ENCODE results near the gene TDRD10.

TDRD10 gene

DNA sequence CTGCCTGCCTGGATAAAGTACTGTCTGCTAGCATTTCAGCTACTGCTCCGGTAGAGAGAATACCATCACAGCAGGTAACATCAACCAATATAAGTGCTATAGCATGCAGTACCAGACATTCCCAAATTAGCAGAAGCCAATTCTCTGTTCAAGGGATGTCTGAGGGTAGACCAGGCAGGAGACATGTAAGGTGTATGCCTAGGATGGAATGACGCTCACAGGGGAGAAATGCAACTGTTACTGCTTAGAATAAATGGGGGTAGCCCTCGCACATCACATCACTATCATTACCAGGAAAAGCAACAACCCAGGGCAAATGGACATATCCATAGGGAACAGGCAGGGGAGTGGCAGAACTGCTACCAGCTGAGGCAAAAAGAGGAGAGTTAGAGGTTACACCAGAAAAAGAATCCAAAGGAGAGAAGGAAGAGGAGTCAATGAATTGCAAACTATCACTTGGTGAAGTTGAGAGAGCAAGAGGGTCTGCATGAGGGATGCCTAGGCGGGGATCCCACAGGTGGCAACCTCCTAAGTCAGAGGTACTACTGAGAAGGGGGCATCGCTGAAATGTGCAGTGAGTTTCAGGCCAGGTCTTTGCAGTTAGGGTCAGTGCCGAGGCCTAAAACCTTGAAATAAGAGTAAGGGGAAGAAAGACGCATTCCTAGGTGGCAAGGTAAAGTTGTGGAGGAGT lies 55.4 kb downstream of the TDRD10 start:
- DNase-seq, result no peak

DNA sequence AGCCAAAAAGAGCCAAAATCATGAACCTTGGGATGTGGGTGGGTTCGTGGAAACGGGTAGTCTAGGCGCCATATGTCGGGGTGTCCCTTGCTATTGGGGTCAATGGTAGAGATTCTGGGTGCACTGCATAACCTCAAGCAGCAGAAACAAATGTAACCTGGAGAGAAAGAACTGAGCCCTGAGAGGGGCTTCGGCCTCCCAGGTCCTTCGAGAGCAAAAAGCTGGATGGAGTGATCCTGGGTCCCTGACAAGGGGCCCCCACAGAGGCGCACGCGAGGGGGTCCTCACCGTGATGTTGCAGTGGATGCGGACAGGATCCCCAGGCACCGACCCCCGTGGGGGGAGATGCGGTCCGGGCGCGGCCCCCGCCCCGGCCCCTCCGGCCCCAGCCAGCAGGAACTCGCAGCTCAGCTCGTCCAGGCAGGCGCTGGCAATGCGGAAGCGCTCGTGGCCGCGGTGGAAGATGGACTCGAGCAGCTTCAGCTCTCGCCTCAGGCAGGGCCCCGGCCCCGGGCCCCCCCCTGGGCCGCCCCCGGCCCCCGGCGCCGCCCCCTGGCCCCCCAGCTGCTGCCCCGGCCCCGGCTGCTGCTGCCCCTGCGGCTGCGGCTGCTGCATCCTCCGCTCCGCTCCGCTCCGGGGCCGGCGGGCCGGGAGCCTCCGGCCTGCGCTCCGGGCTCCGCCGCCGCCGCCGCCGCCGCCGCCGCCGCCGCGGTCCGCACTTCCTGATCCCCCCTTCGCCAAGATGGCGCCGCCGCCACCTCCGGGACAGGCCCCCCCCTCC lies 56.1 kb downstream of the TDRD10 start, which contains the start of gene UBE2Q1:
UBE2Q1 (minus strand) TSS at position 724 of the 781 bp plus-strand sequence; CDS start at position 615, 109 bp downstream.
- no peak for DNase-seq

DNA sequence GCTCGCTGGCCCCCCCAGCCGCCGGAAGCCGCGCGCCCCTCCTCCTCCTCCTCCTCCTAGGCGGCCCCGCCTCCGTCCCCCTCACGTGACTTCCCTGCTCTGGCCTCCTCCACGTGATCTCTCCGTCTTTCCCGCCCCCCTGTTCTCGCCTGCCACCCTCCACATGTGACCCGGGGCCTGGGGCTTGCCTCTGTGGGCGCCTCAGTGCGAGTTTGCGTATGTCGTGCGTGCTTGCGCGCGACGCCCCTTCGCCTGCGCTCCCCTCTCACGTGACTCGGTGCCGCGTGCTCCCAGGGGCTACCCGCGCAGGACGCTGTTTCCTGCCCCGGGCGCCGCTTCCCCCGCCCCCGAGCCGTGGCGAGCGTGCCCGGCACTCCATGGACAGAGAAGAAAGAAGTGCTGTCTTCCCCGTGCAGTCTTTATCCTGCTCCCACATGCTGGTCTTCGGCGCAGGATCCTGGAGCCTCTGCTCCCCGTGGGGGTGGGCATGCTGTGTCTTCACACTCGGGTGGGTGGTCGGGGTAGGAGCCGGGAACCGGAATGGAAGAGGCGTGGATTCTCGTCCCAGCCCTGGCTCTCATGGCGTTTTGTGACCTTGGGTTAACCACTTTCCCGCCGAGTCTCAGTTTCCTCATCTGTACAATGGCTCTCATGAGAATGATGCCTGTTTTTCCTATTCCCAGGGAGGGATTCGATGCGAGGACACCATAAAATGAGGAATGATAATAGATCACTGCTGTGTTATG lies 56.9 kb downstream of the TDRD10 start:
- DNase-seq, result peak; percentile 89 to 98

DNA sequence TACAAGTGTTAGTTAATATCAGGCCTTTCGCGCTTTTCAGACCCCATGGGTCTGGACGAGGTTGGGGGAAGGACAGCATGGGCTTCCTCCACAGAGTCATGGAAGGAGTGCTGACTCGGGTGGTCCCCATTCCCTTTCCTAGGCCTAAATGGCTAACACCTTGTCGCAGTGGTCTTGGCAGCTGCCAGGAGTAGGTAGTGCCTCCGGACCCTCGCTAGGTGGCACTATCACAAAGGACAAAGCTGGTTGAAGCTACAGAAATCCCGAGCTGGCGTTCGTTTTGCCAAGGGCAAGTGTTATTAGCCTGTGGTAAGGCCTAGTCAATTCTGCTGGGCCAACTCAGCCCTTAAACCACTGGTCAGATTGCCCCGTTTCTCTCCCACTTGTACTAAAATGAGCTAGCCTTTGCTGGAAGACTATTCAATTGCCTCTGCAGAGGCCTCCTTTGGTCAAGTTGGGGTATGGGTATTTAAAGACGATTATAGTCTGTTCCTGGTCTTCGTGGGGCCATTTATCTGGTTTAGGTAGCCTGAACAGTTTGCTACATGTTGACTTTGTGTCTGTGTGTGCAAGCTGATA lies 57.5 kb downstream of the TDRD10 start:
- peak in 1 of 2 experiments; percentile 91 for DNase-seq

DNA sequence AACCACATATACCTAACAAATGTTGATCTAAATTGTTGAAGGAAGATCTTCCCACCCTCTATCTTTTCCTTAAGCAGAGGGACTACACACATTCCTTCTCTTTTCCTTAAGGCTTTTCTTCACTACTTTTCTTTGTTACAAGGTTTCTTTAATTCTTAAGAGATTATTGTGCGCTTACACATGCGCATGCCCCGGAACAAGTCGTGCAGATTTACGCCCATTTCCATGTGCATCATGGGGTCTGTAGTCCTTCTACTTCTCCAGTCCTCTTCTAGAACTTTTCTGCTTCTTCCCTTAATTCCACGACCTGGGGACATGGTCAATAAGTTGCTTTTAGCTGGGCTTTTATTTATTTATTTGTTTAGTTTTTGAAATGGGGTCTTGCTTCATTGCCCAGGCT lies 63.9 kb downstream of the TDRD10 start:
- DNase-seq, result no peak

DNA sequence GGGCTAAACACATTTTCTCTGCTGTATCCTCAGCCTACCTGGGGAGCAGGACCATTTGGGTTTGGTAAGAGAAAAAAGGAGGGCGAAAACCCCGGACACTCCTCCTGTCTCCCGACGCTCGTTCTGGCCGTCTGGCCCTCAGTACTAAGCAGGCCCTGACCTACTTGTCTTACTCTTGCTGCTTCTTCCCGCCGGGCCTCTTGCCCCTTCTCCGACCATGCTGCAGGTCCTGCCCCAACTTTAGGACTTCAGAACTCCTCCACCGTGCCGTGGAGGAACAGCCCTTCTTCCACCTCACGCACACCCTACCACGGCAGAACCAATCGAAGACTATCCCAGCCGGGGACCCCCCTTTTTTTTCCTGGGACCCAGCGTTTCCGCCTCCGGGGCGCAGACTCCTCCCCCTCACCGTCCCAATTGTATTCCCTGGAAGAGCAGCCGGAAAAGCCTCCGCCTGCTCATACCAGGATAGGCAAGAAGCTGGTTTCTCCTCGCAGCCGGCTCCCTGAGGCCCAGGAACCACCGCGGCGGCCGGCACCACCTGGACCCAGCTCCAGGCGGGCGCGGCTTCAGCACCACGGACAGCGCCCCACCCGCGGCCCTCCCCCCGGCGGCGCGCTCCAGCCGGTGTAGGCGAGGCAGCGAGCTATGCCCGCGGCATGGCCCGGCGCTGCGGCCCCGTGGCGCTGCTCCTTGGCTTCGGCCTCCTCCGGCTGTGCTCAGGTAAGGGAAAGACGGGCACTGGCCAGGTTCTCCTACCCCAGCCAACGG lies 65.6 kb downstream of the TDRD10 start, which contains the start of gene CHRNB2:
CHRNB2 (plus strand) TSS at position 393 of the 771 bp plus-strand sequence; CDS start at position 660, 267 bp downstream.
- DNase-seq, result peak in 1 of 2 experiments; percentile 43

DNA sequence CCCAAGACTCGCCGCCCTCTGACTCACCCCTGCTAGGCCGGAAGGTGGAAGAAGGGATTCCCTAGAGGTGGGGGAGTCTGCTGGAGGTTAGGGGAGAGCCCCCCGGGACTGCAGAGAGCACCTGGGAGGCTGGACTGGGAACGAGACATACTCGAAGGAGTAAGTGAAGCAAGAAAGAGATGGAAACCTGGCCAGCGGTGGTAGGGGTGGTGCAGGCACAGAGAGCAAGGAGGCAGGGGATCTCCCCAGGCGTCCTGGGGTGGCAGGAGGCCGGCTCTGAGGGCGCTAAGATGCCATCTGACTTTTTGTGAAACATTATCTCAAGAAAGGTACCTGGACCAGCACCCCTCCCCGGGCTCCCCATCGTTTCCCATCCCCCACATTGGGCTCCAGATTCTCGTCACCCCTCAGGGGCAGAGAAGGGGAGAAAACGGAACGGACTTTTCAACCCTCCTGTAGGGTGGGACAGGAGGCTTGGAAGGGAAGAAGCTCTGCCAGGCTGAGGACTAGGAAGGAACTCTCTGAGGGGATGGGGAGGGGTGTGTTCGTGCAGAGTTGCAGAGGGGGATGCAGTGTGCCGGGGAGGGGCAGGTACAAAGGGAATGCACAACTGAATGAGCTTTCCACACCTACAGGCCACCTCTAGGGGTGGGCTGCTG lies 66.3 kb downstream of the TDRD10 start:
- no peak for DNase-seq

DNA sequence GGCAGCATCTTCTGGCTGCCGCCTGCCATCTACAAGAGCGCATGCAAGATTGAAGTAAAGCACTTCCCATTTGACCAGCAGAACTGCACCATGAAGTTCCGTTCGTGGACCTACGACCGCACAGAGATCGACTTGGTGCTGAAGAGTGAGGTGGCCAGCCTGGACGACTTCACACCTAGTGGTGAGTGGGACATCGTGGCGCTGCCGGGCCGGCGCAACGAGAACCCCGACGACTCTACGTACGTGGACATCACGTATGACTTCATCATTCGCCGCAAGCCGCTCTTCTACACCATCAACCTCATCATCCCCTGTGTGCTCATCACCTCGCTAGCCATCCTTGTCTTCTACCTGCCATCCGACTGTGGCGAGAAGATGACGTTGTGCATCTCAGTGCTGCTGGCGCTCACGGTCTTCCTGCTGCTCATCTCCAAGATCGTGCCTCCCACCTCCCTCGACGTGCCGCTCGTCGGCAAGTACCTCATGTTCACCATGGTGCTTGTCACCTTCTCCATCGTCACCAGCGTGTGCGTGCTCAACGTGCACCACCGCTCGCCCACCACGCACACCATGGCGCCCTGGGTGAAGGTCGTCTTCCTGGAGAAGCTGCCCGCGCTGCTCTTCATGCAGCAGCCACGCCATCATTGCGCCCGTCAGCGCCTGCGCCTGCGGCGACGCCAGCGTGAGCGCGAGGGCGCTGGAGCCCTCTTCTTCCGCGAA lies 69.4 kb downstream of the TDRD10 start:
- DNase-seq, result no peak

DNA sequence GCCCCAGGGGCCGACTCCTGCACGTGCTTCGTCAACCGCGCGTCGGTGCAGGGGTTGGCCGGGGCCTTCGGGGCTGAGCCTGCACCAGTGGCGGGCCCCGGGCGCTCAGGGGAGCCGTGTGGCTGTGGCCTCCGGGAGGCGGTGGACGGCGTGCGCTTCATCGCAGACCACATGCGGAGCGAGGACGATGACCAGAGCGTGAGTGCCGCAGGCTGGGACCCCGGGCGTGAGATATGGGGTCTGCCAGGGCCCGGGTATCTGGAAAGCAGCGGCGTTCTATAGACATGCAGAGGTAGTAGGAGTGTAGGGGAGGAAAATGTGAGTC lies 69.9 kb downstream of the TDRD10 start:
- DNase-seq, result no peak

DNA sequence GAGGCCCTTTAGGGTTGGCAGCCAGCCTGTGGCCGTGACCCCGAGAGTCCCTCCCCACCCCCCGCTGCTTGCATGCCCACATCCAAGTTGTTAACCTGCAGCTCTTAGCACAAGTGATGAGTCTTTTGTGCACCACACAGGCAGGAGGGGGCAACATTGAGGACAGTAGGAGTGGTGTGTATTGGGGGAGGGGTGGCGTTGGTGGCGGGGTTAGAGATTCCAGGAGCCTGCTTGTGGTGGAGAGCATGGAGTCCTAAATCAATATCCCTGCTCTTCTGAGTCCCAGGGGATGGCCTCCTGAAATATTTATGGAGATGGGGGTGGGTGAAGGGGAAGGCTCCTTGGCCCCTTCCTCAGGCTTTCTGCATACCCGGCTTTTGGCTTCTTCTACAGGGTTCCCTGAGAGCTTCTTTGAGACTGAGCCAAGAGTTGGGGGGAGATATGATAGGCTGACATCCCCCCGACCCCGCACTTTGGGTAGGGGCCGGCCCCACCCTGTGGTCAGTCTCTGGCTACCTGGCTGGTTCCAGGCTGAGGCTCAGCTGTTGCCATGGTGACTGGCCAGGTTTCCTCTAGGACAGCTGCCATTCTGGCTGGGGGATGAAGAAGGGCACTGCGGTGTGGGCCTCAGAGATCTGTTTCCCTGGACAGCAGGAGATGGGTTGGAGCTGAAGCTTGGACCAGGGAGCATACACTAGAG lies 70.6 kb downstream of the TDRD10 start:
- peak in 1 of 2 experiments; percentile 7 for DNase-seq

DNA sequence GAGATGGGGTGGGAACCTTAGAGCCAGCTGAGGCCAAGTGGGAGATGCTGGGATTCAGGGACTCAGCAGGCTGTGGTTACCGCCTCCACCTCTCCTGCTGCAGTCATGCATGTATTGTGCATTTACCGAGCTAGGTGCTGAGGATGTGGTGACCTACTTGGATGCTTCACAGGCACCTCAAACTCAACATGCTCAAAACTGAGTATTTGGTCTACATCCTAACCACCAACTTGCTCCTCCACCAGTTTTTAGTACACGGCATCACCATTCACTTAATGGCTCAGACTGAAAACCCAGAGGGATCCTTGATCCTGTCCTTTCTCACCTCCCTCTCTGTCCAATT lies 71.1 kb downstream of the TDRD10 start:
- DNase-seq, result no peak

DNA sequence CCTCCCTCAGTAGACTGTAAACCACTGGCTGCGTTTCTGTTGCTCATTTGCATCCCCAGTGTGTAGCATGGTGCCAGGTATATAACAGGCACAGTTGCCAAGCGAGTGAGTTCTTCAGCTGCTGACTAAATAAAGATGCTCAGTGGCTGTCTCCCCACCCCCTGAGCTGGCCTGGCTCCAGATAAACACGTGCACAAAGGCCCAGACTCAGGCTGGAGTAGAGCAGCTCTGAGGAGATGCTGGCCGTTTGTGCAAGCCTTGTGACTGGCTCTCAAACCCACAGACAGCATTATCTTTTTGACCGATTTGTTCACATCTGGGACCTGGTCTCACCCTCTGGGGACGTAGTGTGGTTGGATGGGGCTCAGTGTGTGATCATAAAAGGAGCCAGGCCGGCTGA lies 72.7 kb downstream of the TDRD10 start:
- DNase-seq, result no peak

DNA sequence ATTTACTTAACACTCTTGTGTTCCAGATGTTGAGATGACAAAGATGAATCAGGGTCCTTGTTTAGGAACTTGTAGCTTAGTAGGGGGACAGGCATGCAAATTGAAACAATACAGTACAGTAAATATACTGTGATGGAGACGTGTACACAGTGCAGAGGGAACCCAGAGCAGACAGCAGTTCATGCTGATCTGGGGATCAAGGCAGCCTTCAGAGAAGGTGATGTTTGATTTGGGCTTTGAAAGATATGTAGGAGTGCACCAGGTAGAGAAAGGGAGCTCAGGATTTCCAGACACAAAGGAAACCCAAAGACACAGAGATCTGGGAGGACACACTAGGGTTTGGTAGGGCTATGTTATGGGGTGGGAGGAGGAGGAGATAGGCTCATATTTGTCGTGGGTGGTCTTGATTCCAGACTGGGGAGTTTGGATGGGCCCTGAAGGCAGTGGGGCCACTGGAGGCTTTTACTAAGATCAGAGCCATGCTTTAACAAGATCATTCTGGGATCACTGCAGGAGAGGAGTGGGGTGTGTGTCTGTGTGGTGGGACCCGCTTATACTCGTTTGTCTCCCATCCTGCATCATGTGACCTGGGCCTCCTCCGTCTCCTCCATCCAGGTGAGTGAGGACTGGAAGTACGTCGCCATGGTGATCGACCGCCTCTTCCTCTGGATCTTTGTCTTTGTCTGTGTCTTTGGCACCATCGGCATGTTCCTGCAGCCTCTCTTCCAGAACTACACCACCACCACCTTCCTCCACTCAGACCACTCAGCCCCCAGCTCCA lies 73.3 kb downstream of the TDRD10 start:
- DNase-seq, result no peak

DNA sequence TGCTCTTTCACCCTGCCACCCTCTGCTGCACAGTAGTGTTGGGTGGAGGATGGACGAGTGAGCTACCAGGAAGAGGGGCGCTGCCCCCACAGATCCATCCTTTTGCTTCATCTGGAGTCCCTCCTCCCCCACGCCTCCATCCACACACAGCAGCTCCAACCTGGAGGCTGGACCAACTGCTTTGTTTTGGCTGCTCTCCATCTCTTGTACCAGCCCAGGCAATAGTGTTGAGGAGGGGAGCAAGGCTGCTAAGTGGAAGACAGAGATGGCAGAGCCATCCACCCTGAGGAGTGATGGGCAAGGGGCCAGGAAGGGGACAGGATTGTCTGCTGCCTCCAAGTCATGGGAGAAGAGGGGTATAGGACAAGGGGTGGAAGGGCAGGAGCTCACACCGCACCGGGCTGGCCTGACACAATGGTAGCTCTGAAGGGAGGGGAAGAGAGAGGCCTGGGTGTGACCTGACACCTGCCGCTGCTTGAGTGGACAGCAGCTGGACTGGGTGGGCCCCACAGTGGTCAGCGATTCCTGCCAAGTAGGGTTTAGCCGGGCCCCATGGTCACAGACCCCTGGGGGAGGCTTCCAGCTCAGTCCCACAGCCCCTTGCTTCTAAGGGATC lies 74.0 kb downstream of the TDRD10 start:
- DNase-seq, result no peak

DNA sequence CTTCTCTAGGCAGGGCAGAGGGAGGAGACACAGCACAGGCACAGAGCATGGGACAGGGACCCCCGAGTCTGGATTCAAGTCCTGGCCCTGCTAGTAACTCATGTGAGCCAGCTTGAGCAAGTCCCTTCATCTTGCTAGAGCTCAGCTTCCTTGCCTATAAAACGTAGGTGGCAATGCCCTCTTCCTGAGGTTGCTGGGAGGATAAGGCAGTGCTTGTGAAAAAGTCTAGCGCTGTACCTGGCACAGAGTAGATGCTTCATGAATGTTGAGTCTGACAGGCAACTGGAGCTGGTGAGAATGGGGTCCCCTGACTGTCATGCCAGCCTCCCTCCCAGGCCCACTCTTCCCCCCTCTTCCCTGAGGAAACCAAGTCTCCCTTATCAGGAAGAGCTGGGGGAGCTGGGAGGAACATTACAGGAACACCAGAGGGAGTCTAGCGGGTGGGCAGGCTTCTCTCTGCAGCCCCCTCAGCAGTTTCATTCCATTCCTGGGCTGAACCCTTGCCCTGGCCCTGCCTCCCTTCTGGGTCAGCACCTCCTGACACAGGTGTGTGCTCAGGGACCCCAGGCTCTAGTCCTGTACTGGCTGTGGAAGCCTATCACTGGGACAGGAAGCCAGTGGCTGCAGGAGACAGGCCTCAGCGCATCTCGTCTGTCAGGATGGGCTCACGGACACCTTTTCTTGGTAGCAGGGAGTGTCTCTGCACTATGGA lies 75.5 kb downstream of the TDRD10 start:
- DNase-seq, result no peak

DNA sequence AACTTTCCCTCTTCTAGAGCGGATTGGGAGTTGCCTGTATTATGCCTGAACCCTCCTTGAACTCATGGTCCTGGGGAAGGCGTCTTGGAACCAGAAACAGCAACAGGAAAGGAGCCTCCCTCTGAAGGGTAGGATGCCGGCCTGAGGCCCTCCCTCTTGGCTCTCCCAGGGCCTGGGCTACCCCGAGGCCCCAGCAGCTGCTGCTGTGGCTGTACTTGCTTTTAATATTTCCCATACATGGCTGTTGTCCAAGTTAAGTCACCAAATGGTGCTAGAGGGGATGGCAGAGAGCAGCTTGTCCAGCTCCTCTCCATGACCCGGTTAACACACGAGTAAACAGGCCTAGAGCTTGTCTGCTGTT lies 76.0 kb downstream of the TDRD10 start:
- DNase-seq, result no peak

DNA sequence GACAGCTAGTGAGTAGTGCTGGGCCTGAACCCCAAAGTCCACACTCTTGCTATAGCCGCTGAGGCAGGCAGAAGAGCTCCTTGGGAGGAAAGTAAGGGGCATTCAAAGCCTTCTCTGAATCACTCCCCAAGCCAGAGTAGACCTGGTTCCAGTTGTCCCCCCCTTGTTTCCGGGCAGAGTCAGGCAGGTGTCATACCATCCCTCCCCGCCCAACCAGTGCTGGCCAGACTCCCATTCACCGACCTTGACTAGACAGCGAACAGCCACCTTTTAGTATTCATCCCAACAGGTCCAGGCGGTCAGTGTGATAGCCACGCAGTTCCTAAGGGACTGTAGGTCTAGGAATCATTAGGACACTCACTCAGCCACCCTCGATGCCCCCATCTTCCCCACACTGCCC lies 77.4 kb downstream of the TDRD10 start:
- no peak for DNase-seq

DNA sequence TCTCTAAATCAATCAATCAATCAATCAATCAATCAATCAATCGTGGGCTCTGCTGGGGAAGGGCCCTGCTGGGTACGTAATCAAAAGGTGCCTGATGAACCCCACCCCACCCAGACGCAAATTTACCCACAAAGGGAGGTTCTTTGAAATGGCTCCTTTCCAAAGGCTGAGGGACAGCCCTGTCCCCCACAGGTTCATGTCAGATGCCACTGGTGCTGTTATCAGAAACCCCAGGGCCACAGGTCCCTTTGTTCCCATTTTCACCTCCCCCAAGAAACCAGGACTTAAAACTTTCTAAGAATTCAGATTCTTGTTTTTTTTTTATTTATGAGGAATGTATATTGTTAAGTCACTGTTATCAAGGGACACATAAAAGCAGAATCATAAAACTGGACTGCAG lies 79.7 kb downstream of the TDRD10 start:
- no peak for DNase-seq

DNA sequence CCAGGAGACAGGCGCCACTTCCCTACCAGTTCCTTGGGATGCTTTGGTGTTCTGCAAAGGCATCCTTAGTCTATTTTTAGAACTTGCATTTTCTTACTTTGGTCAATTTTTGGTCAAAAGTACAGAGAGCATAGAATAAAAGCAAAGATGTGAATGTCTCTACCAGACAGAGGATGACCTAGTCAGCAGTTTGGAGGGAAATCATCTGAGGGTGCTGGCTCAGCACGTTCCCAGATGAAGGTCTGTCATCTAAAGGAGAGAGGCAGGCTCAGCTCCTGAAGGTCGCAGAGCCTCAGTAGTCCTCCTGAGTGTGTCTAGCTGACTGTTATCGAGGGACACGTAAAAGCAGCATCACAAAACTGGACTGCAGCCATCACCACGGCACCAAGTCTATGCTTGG lies 80.9 kb downstream of the TDRD10 start:
- no peak for DNase-seq

Measured in cerebellar nuclear complex (tissue), 1 donor.